Stimulated activated naive CD4-positive, alpha-beta T cell treated with Interleukin-2 at 50 U/mL for 16 hours (primary cell): ENCODE measurements around the gene GMDS.

ENCODE experiments used
- DNase-seq: peaks from one replicate; lab custom pipeline; 2025; lab: John Stamatoyannopoulos, UW

GMDS gene

GRCh38 chr6:2240961-2241360 is 4.4 kb downstream of the GMDS start:
- no peak for DNase-seq

GRCh38 chr6:2237001-2237400 is 8.4 kb downstream of the GMDS start:
- no peak for DNase-seq

GRCh38 chr6:2235777-2236495 is 9.5 kb downstream of the GMDS start:
- no peak for DNase-seq

- no peak for DNase-seq
Measured at GRCh38 chr6:2232445-2232844, 13.0 kb downstream of the GMDS start.

GRCh38 chr6:2231438-2231837 is 14.0 kb downstream of the GMDS start:
- no peak for DNase-seq

GRCh38 chr6:2230659-2231277 is 14.6 kb downstream of the GMDS start:
- no peak for DNase-seq

- no peak for DNase-seq
Measured at GRCh38 chr6:2229742-2230141, 15.7 kb downstream of the GMDS start.

- DNase-seq: no peak
Measured at GRCh38 chr6:2229039-2229438, 16.4 kb downstream of the GMDS start.

GRCh38 chr6:2228392-2228791 is 17.0 kb downstream of the GMDS start:
- DNase-seq: no peak

- no peak for DNase-seq
Measured at GRCh38 chr6:2226775-2227174, 18.6 kb downstream of the GMDS start.

- no peak for DNase-seq
Measured at GRCh38 chr6:2225422-2226392, 19.7 kb downstream of the GMDS start.

- no peak for DNase-seq
Measured at GRCh38 chr6:2224847-2225382, 20.5 kb downstream of the GMDS start.

- DNase-seq: no peak
Measured at GRCh38 chr6:2222275-2222842, 23.0 kb downstream of the GMDS start.

- DNase-seq: no peak
Measured at GRCh38 chr6:2221726-2222274, 23.6 kb downstream of the GMDS start.

GRCh38 chr6:2220154-2220553 is 25.3 kb downstream of the GMDS start:
- DNase-seq: no peak

GRCh38 chr6:2218866-2219265 is 26.5 kb downstream of the GMDS start:
- DNase-seq: no peak

GRCh38 chr6:2216794-2217383 is 28.5 kb downstream of the GMDS start:
- DNase-seq: no peak

- no peak for DNase-seq
Measured at GRCh38 chr6:2215342-2215741, 30.1 kb downstream of the GMDS start.

- no peak for DNase-seq
Measured at GRCh38 chr6:2213086-2213485, 32.3 kb downstream of the GMDS start.

GRCh38 chr6:2209226-2209809 is 36.1 kb downstream of the GMDS start:
- no peak for DNase-seq

- DNase-seq: no peak
Measured at GRCh38 chr6:2208468-2208867, 36.9 kb downstream of the GMDS start.
